ENCODE measurements around the gene PCDHA11.
"Not testable (repeated sequence)": the region's sequence is repeated elsewhere in the genome, so short reads cannot be mapped to it uniquely, and the experiment has no call there.

Gene PCDHA11

DNA sequence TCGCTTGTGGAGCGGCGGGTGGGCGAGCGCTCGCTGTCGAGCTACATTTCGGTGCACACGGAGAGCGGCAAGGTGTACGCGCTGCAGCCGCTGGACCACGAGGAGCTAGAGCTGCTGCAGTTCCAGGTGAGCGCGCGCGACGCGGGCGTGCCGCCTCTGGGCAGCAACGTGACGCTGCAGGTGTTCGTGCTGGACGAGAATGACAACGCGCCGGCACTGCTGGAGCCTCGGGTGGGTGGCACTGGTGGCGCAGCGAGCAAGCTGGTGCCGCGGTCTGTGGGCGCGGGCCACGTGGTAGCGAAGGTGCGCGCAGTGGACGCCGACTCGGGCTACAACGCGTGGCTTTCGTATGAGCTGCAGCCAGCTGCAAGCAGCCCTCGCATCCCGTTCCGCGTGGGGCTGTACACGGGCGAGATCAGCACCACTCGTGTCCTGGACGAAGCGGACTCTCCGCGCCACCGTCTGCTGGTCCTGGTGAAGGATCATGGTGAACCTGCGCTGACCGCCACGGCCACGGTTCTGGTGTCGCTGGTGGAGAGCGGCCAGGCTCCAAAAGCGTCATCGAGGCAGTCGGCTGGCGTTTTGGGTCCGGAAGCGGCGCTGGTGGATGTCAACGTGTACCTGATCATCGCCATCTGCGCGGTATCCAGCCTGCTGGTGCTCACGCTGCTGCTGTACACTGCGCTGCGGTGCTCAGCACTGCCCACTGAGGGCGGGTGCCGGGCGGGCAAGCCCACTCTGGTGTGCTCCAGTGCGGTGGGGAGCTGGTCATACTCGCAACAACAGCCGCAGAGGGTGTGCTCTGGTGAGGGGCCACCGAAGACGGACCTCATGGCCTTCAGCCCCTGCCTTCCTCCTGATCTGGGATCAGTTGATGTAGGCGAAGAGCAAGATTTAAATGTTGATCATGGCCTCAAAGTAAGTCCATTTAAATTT, 25.7 kb upstream of the PCDHA11 start:
- no peaks in the 10 kb centered on the region for H3K27me3 ChIP-seq (ENCODE audit: insufficient read depth, insufficient read length)
- DNase-seq (ENCODE audit: low read depth, low spot score): no peak
- H3K4me3 ChIP-seq (ENCODE audit: insufficient read length, low read depth): no peak overlapping the region
- TF ChIP-seq ZNF274 (IDR thresholded peaks at IDR 0.05; ENCODE audit: low read depth, low read length) (no peak), SUZ12 (IDR thresholded peaks at IDR 0.05; ENCODE audit: extremely low read depth, insufficient read depth, insufficient read length) (no peak), YY1 (IDR thresholded peaks at IDR 0.05; ENCODE audit: insufficient read depth, insufficient read length) (no peak)
- H3K9ac ChIP-seq (ENCODE audit: insufficient read length, low read depth): no peak overlapping the region
- no peaks in the 10 kb centered on the region for H3K9me3 ChIP-seq (ENCODE audit: insufficient read depth, low read length)
- H3K4me1 ChIP-seq (ENCODE audit: insufficient read depth, insufficient read length): no peaks in the 10 kb centered on the region
- no peaks in the 10 kb centered on the region for H3K36me3 ChIP-seq (ENCODE audit: insufficient read depth, insufficient read length, low read length)

DNA sequence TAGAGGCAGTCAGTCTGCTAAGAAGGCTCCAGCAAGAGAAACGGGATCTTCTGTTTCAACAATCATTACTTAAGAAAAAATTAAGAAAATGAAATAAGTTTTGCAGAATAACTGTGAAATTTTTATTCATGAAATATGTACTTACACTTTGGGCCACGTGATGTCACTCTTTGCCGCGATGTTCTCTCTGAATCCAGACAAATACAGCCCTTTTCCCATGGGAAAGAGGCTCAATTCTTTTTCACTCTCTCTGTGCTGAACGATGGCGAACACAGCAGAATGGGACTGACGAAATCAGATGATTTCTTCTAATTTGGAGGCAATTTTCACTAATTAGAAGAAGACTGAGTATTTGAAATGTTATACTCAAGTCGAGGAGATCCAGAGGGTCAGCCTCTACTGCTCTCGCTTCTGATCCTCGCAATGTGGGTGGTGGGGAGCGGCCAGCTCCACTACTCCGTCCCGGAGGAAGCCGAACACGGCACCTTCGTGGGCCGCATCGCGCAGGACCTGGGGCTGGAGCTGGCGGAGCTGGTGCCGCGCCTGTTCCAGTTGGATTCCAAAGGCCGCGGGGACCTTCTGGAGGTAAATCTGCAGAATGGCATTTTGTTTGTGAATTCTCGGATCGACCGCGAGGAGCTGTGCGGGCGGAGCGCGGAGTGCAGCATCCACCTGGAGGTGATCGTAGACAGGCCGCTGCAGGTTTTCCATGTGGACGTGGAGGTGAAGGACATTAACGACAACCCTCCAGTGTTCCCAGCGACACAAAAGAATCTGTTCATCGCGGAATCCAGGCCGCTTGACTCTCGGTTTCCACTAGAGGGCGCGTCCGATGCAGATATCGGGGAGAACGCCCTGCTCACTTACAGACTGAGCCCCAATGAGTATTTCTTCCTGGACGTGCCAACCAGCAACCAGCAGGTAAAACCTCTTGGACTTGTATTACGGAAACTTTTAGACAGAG, 20.3 kb upstream of the PCDHA11 start, which contains the start of gene PCDHA9:
TSS of gene PCDHA9 (plus strand) at position 244 of the 964 bp plus-strand sequence. CDS start at position 358, 114 bp downstream.
- H3K9ac ChIP-seq (ENCODE audit: insufficient read length, low read depth); H3K4me3 ChIP-seq (ENCODE audit: insufficient read length, low read depth); H3K36me3 ChIP-seq (ENCODE audit: insufficient read depth, insufficient read length, low read length); H3K9me3 ChIP-seq (ENCODE audit: insufficient read depth, low read length); H3K27me3 ChIP-seq (ENCODE audit: insufficient read depth, insufficient read length); DNase-seq (ENCODE audit: low read depth, low spot score); H3K4me1 ChIP-seq (ENCODE audit: insufficient read depth, insufficient read length): not testable (repeated sequence)

DNA sequence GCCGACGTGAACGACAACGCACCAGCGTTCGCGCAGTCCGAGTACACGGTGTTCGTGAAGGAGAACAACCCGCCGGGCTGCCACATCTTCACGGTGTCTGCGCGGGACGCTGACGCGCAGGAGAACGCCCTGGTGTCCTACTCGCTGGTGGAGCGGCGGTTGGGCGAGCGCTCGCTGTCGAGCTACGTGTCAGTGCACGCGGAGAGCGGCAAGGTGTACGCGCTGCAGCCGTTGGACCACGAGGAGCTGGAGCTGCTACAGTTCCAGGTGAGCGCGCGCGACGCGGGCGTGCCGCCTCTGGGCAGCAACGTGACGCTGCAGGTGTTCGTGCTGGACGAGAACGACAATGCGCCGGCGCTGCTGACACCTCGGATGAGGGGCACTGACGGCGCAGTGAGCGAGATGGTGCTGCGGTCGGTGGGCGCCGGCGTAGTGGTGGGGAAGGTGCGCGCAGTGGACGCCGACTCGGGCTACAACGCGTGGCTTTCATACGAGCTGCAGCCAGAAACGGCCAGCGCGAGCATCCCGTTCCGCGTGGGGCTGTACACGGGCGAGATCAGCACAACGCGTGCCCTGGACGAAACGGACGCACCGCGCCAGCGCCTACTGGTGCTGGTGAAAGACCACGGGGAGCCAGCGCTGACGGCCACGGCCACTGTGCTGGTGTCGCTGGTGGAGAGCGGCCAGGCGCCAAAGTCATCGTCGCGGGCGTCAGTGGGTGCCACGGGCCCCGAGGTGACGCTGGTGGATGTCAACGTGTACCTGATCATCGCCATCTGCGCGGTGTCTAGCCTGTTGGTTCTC, 18.7 kb upstream of the PCDHA11 start:
- not testable (repeated sequence) for H3K36me3 ChIP-seq (ENCODE audit: insufficient read depth, insufficient read length, low read length); H3K9me3 ChIP-seq (ENCODE audit: insufficient read depth, low read length); H3K27me3 ChIP-seq (ENCODE audit: insufficient read depth, insufficient read length); H3K4me3 ChIP-seq (ENCODE audit: insufficient read length, low read depth); H3K9ac ChIP-seq (ENCODE audit: insufficient read length, low read depth); DNase-seq (ENCODE audit: low read depth, low spot score); H3K4me1 ChIP-seq (ENCODE audit: insufficient read depth, insufficient read length)

DNA sequence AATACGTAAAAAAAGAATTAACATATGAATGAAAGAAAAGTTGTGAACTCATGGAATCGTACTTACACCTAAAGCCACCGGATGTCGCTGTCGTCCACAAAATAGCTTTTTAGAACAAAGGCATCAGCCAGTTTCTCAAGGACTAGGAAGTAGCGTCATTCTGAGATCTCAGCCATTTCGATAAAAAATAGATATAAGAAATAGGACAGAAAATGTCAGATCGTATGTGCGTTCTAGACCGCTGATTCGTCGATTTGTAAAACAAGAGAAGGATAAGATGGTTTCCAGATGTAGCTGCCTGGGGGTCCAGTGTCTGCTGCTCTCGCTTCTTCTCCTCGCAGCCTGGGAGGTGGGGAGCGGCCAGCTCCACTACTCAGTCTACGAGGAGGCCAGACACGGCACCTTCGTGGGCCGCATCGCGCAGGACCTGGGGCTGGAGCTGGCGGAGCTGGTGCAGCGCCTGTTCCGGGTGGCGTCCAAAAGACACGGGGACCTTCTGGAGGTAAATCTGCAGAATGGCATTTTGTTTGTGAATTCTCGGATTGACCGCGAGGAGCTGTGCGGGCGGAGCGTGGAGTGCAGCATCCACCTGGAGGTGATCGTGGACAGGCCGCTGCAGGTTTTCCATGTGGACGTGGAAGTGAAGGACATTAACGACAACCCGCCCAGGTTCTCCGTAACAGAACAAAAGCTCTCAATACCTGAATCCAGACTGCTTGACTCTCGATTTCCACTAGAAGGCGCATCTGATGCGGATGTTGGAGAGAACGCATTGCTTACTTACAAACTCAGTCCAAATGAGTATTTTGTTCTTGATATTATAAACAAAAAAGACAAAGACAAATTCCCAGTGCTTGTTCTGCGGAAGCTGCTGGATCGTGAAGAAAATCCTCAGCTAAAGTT, 12.7 kb upstream of the PCDHA11 start, which contains the start of gene PCDHA10:
TSS of gene PCDHA10 (plus strand) at position 126 of the 903 bp plus-strand sequence. CDS start at position 278, 152 bp downstream.
- H3K9ac ChIP-seq (ENCODE audit: insufficient read length, low read depth): no peak within 1 kb of the TSS

GRCh38 chr5:140857177-140857986, 11.4 kb upstream of the PCDHA11 start:
- H3K36me3 ChIP-seq (ENCODE audit: insufficient read depth, insufficient read length, low read length): no peaks in the 10 kb centered on the region
- H3K9ac ChIP-seq (ENCODE audit: insufficient read length, low read depth): no peak overlapping the region
- DNase-seq (ENCODE audit: low read depth, low spot score): no peak
- no peaks in the 10 kb centered on the region for H3K27me3 ChIP-seq (ENCODE audit: insufficient read depth, insufficient read length)
- no peaks in the 10 kb centered on the region for H3K4me1 ChIP-seq (ENCODE audit: insufficient read depth, insufficient read length)
- H3K9me3 ChIP-seq (ENCODE audit: insufficient read depth, low read length): no peaks in the 10 kb centered on the region; the same call in 1 of the 2 replicates
- no peak overlapping the region for H3K4me3 ChIP-seq (ENCODE audit: insufficient read length, low read depth)
- TF ChIP-seq YY1 (IDR thresholded peaks at IDR 0.05; ENCODE audit: insufficient read depth, insufficient read length) (no peak), ZNF274 (IDR thresholded peaks at IDR 0.05; ENCODE audit: low read depth, low read length) (no peak), SUZ12 (IDR thresholded peaks at IDR 0.05; ENCODE audit: extremely low read depth, insufficient read depth, insufficient read length) (no peak)

More for the DNA sequence above, 12.7 kb upstream of the PCDHA11 start, which contains the start of gene PCDHA10:
- Histone ChIP-seq H3K4me3 (ENCODE audit: insufficient read length, low read depth) (no peak within 1 kb of the TSS), H3K4me1 (ENCODE audit: insufficient read depth, insufficient read length) (no peaks in the 10 kb centered on the region), H3K9me3 (ENCODE audit: insufficient read depth, low read length) (no peaks in the 10 kb centered on the region), H3K27me3 (ENCODE audit: insufficient read depth, insufficient read length) (no peaks in the 10 kb centered on the region), H3K36me3 (ENCODE audit: insufficient read depth, insufficient read length, low read length) (no peaks in the 10 kb centered on the region)
- TF ChIP-seq SUZ12 (IDR thresholded peaks at IDR 0.05; ENCODE audit: extremely low read depth, insufficient read depth, insufficient read length): no peak
- TF ChIP-seq ZNF274 (IDR thresholded peaks at IDR 0.05; ENCODE audit: low read depth, low read length): no peak
- TF ChIP-seq YY1 (IDR thresholded peaks at IDR 0.05; ENCODE audit: insufficient read depth, insufficient read length): no peak
- DNase-seq (ENCODE audit: low read depth, low spot score): no peak

GRCh38 chr5:140857987-140858240, 10.8 kb upstream of the PCDHA11 start:
- TF ChIP-seq SUZ12 (IDR thresholded peaks at IDR 0.05; ENCODE audit: extremely low read depth, insufficient read depth, insufficient read length) (no peak), ZNF274 (IDR thresholded peaks at IDR 0.05; ENCODE audit: low read depth, low read length) (no peak), YY1 (IDR thresholded peaks at IDR 0.05; ENCODE audit: insufficient read depth, insufficient read length) (no peak)
- no peaks in the 10 kb centered on the region; the same call in 1 of the 2 replicates for H3K9me3 ChIP-seq (ENCODE audit: insufficient read depth, low read length)
- no peak for DNase-seq (ENCODE audit: low read depth, low spot score)
- no peak overlapping the region for H3K9ac ChIP-seq (ENCODE audit: insufficient read length, low read depth)
- no peaks in the 10 kb centered on the region for H3K27me3 ChIP-seq (ENCODE audit: insufficient read depth, insufficient read length)
- no peaks in the 10 kb centered on the region for H3K4me1 ChIP-seq (ENCODE audit: insufficient read depth, insufficient read length)
- H3K4me3 ChIP-seq (ENCODE audit: insufficient read length, low read depth): no peak overlapping the region
- H3K36me3 ChIP-seq (ENCODE audit: insufficient read depth, insufficient read length, low read length): peaks cover 4% of the 10 kb centered on the region

All from NT2/D1 (cell line).